KMS-11 (cell line): ENCODE results near the gene INHBC.

Source experiments
- H2AFZ ChIP-seq: fragments of 200-600 bp; sonication (generic); 2 replicates; pipeline ENCODE4 v1.6.1; 2016; ENCODE audit warnings: antibody characterized with exemption, mixed run types, low read depth
- H3K27ac ChIP-seq: fragments of 200-600 bp; sonication (generic); 2 replicates; pipeline ENCODE4 v1.6.1; 2016; ENCODE audit warnings: mild to moderate bottlenecking, mixed run types
- H3K27me3 ChIP-seq: fragments of 200-600 bp; sonication (generic); 2 replicates; pipeline ENCODE4 v1.6.1; 2017; ENCODE audit warnings: mild to moderate bottlenecking, low read depth, mixed run types, moderate library complexity; ENCODE audit not compliant: insufficient read depth
- H3K36me3 ChIP-seq: fragments of 200-600 bp; sonication (generic); 2 replicates; pipeline ENCODE4 v1.6.1; 2017; ENCODE audit warnings: mild to moderate bottlenecking, mixed run types; ENCODE audit not compliant: insufficient read depth
- H3K4me1 ChIP-seq: fragments of 200-600 bp; sonication (generic); 2 replicates; pipeline ENCODE4 v1.6.1; 2016; ENCODE audit warnings: mild to moderate bottlenecking, low read depth, mixed run types; ENCODE audit not compliant: poor library complexity, severe bottlenecking
- H3K4me2 ChIP-seq: fragments of 200-600 bp; sonication (generic); 2 replicates; pipeline ENCODE4 v1.7.0; 2016; ENCODE audit warnings: mild to moderate bottlenecking, mixed run types
- H3K4me3 ChIP-seq: fragments of 200-600 bp; sonication (generic); IDR thresholded peaks from 2 replicates; pipeline ENCODE4 v1.6.1; 2017; ENCODE audit warnings: low read depth, low read length, mixed read lengths; ENCODE audit not compliant: insufficient read depth
- H3K79me2 ChIP-seq: fragments of 200-600 bp; sonication (generic); 2 replicates; pipeline ENCODE4 v1.6.1; 2016; ENCODE audit warnings: low read depth, mixed run types; ENCODE audit not compliant: insufficient read depth
- H3K9ac ChIP-seq: fragments of 200-600 bp; sonication (generic); 2 replicates; pipeline ENCODE4 v1.6.1; 2016; ENCODE audit warnings: mild to moderate bottlenecking, mixed run types
- H4K20me1 ChIP-seq: fragments of 200-600 bp; sonication (generic); 2 replicates; pipeline ENCODE4 v1.6.1; 2016; ENCODE audit warnings: mild to moderate bottlenecking, mixed run types; ENCODE audit not compliant: insufficient read depth
- TF ChIP-seq, protein P1 (sequence below): fragments of 200-600 bp; sonication (generic); conservative IDR thresholded peaks from 2 replicates; pipeline ENCODE4 v1.6.1; 2017; ENCODE audit warnings: low read depth, mild to moderate bottlenecking, antibody characterized with exemption, low read length, moderate library complexity, mixed read lengths

Gene INHBC, protein sequence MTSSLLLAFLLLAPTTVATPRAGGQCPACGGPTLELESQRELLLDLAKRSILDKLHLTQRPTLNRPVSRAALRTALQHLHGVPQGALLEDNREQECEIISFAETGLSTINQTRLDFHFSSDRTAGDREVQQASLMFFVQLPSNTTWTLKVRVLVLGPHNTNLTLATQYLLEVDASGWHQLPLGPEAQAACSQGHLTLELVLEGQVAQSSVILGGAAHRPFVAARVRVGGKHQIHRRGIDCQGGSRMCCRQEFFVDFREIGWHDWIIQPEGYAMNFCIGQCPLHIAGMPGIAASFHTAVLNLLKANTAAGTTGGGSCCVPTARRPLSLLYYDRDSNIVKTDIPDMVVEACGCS

DNA sequence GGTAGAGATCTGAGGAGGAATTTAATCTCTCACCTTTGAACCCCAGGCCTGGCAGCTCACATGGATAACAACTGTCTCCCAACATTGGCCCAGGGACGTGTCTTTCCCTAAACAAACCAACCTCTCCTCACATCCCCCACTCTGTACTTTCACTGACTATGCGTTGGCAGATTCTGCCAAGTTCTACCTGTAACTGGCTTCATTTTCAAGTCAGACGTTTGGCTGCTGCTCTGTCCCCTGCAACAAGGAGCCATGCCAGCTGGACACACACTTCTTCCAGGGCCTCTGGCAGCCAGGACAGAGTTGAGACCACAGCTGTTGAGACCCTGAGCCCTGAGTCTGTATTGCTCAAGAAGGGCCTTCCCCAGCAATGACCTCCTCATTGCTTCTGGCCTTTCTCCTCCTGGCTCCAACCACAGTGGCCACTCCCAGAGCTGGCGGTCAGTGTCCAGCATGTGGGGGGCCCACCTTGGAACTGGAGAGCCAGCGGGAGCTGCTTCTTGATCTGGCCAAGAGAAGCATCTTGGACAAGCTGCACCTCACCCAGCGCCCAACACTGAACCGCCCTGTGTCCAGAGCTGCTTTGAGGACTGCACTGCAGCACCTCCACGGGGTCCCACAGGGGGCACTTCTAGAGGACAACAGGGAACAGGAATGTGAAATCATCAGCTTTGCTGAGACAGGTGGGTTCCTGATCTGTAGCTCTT is at the start of gene INHBC:
INHBC (plus strand) TSS at position 268 of the 707 bp plus-strand sequence; CDS start at position 371, 103 bp downstream.
- TF ChIP-seq, protein P1, sequence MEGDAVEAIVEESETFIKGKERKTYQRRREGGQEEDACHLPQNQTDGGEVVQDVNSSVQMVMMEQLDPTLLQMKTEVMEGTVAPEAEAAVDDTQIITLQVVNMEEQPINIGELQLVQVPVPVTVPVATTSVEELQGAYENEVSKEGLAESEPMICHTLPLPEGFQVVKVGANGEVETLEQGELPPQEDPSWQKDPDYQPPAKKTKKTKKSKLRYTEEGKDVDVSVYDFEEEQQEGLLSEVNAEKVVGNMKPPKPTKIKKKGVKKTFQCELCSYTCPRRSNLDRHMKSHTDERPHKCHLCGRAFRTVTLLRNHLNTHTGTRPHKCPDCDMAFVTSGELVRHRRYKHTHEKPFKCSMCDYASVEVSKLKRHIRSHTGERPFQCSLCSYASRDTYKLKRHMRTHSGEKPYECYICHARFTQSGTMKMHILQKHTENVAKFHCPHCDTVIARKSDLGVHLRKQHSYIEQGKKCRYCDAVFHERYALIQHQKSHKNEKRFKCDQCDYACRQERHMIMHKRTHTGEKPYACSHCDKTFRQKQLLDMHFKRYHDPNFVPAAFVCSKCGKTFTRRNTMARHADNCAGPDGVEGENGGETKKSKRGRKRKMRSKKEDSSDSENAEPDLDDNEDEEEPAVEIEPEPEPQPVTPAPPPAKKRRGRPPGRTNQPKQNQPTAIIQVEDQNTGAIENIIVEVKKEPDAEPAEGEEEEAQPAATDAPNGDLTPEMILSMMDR = no peak
- H3K27ac ChIP-seq = no peak within 1 kb of the TSS

DNA sequence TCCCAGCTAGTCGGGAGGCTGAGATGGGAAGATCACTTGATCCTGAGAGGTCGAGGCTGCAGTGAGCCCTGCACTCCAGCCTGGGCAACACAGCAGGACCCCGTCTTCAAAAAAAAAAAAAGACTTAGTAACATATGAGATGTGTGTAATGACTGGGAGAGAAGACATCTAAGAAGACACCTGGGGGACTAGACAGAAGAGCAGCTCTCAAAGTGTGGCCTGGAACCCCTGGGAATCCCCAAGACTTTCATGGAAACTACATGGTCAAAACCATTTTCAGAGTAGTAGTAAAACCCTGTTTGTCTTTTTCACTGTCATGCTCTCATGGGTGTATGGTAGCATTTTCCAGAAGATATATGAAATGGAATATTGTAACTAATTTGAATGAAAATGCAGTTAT is 49.0 kb upstream of the INHBC start:
- Histone ChIP-seq H3K27me3 (no peaks in the 10 kb centered on the region), H4K20me1 (no peaks in the 10 kb centered on the region), H3K4me2 (peak overlapping the region; percentile 1; the same call in 1 of the 2 replicates), H3K79me2 (no peaks in the 10 kb centered on the region), H3K27ac (no peak overlapping the region), H3K9ac (no peak overlapping the region), H3K4me1 (peaks cover 51% of the 10 kb centered on the region), H3K4me3 (no peak overlapping the region), H3K36me3 (no peaks in the 10 kb centered on the region), H2AFZ (no peak overlapping the region)
- TF ChIP-seq, protein P1 = no peak

More for the DNA sequence above, at the start of gene INHBC:
- Histone ChIP-seq H3K27me3 (no peaks in the 10 kb centered on the region), H3K79me2 (peaks cover 6% of the 10 kb centered on the region; the same call in 1 of the 2 replicates), H3K36me3 (no peaks in the 10 kb centered on the region), H4K20me1 (no peaks in the 10 kb centered on the region), H3K4me2 (no peak within 1 kb of the TSS), H3K4me1 (peaks cover 13% of the 10 kb centered on the region), H3K9ac (no peak within 1 kb of the TSS), H3K4me3 (no peak within 1 kb of the TSS), H2AFZ (no peak within 1 kb of the TSS)

DNA sequence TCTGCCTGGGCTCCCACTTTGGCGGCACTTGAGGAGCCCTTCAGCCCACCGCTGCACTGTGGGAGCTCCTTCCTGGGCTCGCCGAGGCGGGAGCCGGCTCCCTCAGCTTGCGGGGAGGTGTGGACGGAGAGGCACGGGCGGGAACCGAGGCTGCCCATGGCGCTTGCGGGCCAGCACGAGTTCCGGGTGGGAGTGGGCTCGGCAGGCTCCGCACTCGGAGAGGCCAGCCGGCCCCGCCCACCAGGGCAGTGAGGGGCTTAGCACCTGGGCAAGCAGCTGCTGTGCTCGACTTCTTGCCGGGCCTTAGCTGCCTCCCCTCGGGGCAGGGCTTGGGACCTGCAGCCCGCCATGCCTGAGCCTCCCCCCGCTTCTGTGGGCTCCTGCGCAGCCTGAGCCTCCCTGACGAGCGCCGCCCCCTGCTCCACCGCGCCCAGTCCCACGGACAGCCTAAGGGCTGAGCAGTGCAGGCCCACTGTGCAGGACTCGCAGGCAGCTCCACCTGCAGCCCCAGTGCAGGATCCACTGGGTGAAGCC is 48.3 kb upstream of the INHBC start:
- Histone ChIP-seq H3K79me2 (no peaks in the 10 kb centered on the region), H2AFZ (no peak overlapping the region), H3K36me3 (no peaks in the 10 kb centered on the region), H3K27ac (no peak overlapping the region), H3K4me2 (peak overlapping the region; percentile 1; the same call in 1 of the 2 replicates), H3K9ac (no peak overlapping the region), H3K4me3 (no peak overlapping the region), H4K20me1 (no peaks in the 10 kb centered on the region), H3K4me1 (peaks cover 45% of the 10 kb centered on the region), H3K27me3 (no peaks in the 10 kb centered on the region)
- TF ChIP-seq, protein P1 = no peak

DNA sequence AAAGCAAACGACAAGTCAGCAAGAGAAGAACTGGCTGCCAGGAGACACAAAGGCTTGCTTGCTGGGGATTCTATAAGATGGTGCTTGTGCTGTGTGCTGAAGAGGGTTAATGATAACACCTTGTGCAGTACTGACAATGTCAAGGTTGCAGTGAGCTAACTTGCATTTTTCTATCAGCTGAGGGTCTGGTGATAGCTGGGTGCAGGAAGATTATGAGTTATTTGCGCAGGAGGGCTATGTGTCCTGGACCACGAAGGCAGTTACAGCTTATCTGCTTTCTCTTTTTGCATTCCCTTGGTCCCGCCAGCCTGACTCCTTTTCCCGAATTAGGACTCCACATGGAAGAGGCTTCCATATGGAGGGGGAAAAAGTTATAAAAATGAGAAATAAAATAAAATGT is 46.2 kb upstream of the INHBC start:
- TF ChIP-seq, protein P1 = no peak
- Histone ChIP-seq H4K20me1 (no peaks in the 10 kb centered on the region), H3K9ac (no peak overlapping the region), H3K36me3 (no peaks in the 10 kb centered on the region), H3K4me3 (no peak overlapping the region), H3K4me2 (no peak overlapping the region), H3K27me3 (no peaks in the 10 kb centered on the region), H3K27ac (no peak overlapping the region), H2AFZ (no peak overlapping the region), H3K79me2 (no peaks in the 10 kb centered on the region), H3K4me1 (peaks cover 25% of the 10 kb centered on the region)
